HG02610 (cell line): ENCODE measurements around the gene AVPI1.
"Not testable (repeated sequence)": the region's sequence is repeated elsewhere in the genome, so short reads cannot be mapped to it uniquely, and the experiment has no call there.

Experiments
- ATAC-seq: cut with Tn5 transposase; IDR thresholded peaks from one replicate; pipeline ENCODE4 v1.9.1; 2021; ENCODE audit warnings: mild to moderate bottlenecking, moderate library complexity; ENCODE audit not compliant: unreplicated experiment

Gene AVPI1

GRCh38 chr10:97642471-97643159 is 44.4 kb downstream of the AVPI1 start:
- ATAC-seq, result not testable (repeated sequence)

DNA sequence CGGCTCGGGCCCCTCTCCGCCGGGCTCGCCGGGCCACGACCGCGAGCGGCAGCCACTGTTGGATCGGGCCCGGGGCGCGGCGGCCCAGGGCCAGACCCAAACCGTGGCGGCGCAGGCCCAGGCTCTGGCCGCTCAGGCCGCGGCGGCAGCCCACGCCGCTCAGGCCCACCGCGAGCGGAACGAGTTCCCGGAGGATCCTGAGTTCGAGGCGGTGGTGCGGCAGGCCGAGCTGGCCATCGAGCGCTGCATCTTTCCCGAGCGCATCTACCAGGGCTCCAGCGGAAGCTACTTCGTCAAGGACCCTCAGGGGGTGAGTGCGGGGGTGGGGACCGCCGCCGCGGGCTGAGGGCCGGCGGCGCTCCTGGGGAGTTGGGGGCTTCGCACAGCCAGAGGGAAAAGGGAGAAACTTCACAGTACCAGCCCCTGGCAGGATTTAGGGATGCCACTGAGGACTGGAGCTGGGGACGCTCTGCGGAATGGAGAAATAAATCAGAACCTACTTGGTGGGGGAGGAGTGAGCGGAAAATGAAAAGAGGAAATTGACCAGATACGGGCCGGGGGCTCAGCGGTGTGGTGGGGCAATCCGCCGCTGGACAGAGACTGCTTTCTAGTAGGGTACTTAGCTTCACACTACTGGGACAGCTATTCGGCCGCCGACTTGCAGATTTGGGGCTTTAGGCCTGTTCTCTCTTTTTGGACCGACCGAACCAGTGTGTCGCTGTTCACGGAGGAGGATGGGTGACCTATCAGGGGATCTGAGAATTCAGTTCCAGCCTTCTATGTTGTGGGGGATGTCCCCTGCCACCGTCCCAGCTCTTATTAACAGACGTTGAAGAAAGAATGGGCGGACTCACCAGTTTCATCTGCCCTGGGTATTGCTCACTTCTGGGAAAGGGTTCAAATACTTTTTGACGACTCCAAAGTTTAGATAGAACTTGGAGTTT is 45.9 kb downstream of the AVPI1 start:
- ATAC-seq, result no peak

- ATAC-seq, result peak; percentile 98
These were observed 46.7 kb downstream of the AVPI1 start, which contains the start of gene PI4K2A for GRCh38 chr10:97640174-97640867. PI4K2A (plus strand) TSS chr10:97640671; CDS start chr10:97640743, 72 bp downstream.

DNA sequence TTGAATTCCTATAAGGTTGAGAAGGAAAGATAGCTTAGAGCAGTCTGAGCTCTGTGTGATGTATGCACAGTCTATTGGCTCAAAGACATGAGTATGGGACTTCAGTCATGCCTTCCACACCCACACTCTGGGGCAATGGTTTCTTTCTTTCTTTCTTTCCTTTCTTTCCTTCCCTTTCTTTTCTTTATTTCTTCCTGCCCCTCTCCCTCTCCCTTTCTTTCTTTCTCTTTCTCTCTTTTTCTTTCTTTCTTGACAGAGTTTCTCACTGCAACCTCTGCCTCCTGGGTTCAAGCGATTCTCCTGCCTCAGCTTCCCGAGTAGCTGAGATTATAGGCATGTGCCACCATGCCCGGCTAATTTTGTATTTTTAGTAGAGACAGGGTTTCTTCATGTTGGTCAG is 48.0 kb downstream of the AVPI1 start:
- ATAC-seq, result not testable (repeated sequence)

GRCh38 chr10:97635577-97635976 is 51.5 kb downstream of the AVPI1 start:
- ATAC-seq, result no peak

GRCh38 chr10:97633921-97634320 is 53.1 kb downstream of the AVPI1 start:
- ATAC-seq, result no peak

DNA sequence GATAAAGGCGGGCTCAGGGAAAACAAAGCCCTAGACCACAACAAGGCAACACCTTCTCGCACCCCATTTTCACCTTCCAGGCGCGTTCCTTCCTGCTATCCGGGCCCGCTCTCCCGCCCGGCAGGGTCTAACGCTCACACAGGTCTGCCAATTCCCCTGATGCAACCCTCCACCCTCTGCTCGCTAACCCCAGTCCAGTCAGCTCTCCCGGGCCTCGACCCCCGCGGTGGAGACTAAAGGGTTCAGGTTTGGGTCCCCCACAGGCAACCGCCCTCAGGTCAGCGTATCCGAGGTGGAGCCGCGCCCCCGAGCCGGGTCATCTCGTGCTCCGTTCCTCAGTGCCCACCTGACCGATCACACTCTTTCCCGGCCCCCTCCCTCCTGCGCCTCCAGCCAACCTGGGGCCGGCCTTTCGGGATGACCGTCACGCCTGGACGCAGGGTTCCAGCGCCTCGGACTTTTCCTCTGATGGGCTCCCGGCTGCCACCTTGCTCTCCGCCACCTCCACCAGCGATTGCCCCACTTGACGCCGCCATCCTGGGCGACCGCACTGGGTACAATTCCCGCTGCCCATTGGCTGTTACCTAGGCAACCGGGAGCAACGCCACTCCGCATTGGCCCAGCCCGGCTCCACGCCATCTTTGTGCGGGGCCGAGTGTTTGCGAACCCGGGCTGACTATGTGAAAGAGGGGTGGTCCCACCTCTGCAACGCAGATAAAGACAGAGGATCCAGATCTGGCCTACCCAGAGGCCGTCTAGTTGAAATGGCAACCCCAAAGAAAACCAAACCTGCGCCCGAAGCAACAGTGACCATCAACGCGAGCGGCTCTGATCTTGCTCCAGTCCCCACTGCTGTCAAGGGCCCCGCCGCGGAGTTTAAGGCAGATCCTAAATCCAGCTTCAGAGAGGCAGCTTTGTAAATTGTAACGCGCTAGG is 53.8 kb downstream of the AVPI1 start, which contains the start of gene MORN4:
MORN4 (minus strand) TSS at position 552 of the 936 bp plus-strand sequence. CDS start 13,847 bp downstream, outside the sequence.
- ATAC-seq, result peak; percentile 99

GRCh38 chr10:97631098-97631497 is 55.9 kb downstream of the AVPI1 start:
- no peak for ATAC-seq

DNA sequence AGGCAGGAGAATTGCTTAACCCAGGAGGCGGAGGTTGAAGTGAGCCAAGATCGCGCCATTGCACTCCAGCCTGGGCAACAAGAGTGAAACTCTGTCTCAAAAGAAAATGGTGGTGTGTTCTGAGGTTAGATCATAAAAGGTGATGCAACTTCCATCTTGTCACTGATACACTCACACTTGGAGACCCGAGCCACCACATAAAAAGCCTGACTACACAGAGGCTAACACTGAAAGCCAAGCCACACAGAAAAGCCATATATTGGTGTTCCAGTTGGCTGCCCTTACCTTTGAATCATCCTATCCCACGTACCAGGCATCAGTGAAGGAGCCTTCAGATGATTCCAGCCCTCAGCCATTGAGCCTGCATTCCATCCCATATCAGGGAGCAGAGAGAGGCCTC is 57.8 kb downstream of the AVPI1 start:
- ATAC-seq, result no peak

DNA sequence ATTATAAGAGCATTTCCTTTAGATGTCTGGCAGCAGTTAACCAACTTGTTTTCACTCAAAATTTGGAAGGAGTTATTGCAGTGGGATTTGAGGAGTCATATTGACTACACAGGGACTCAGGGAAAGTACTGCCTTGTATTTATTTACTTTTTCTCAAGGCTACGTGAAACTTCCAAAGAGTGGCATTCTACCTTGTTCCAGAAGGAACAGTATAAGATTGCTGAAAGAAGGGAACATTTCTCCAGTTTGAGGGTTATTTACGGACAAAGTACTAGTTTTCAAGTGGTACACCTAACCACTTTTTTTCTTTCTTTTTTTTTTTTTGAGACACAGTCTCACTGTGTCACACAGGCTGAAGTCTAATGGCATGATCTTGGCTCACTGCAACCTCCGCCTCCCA is 58.8 kb downstream of the AVPI1 start:
- no peak for ATAC-seq

DNA sequence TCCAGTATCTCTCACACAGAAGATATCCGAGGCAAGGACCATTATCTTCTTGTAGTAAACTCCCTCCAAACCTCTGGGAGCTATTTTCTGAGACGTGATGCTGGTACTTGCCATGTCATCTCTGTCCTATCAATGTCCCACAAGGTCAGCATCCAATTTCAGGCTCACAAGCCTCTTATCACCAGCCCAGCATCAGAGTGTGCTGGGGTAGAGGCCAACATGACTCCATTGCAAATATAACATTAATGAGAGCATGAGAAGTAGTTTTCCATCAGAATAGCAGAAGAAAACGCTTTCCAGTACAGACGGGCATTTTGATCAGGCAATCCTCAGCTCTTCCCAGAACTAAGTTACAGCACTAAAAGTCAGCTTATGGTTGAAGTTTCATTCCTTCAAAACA is 59.3 kb downstream of the AVPI1 start:
- no peak for ATAC-seq
